SJSA1 (cell line): ENCODE measurements around the gene ERICH6B. TPM values are rescaled to one million over a fixed set of nuclear protein-coding genes. Genes with fewer than 3 reads are reported as not detected.

Experiments
- DNase-seq, 2 experiments: peaks; one replicate each; pipeline ENCODE4 v3.0.0-alpha.2; 2015 to 2020; ENCODE audit warnings: low spot score in 2 of 2, low read depth in 1 of 2
- H3K27ac ChIP-seq: fragments of 250-450 bp; sonication (Bioruptor Pico); 2 replicates; pipeline ENCODE4 v1.5.1; 2020; ENCODE audit warnings: mild to moderate bottlenecking, moderate library complexity
- H3K27me3 ChIP-seq: fragments of 250-450 bp; sonication (Bioruptor Pico); replicated peaks from 2 replicates; pipeline ENCODE4 v1.5.1; 2020; ENCODE audit warnings: mild to moderate bottlenecking, moderate library complexity
- H3K36me3 ChIP-seq: fragments of 250-450 bp; sonication (Bioruptor Pico); 2 replicates; pipeline ENCODE4 v1.5.1; 2020; ENCODE audit warnings: mild to moderate bottlenecking
- H3K4me1 ChIP-seq: fragments of 250-450 bp; sonication (Bioruptor Pico); replicated peaks from 2 replicates; pipeline ENCODE4 v1.6.1; 2021; ENCODE audit warnings: mild to moderate bottlenecking
- H3K4me3 ChIP-seq: fragments of 250-450 bp; sonication (Bioruptor Pico); 2 replicates; pipeline ENCODE4 v1.5.1; 2020; ENCODE audit warnings: mild to moderate bottlenecking
- H3K9me3 ChIP-seq: fragments of 250-450 bp; sonication (Bioruptor Pico); replicated peaks from 2 replicates; pipeline ENCODE4 v1.5.1; 2020; ENCODE audit warnings: mild to moderate bottlenecking
- total RNA-seq: library from RNA; depleted of rRNA; stranded (reverse); fragments of >200 nt; shearing (Covaris generic); gene quantifications from 2 replicates; pipeline ENCODE4 v1.2.3, GENCODE V29; 2014

Gene ERICH6B
- total RNA-seq, 1 experiment from 2014 or later: not detected

- H3K36me3 ChIP-seq: peaks cover 78% of the 10 kb centered on the region
- H3K4me1 ChIP-seq: peaks cover 19% of the 10 kb centered on the region; the same call in 1 of the 2 replicates
- H3K27me3 ChIP-seq: no peaks in the 10 kb centered on the region
- DNase-seq: no peak
- H3K27ac ChIP-seq: no peak overlapping the region
- no peak overlapping the region for H3K4me3 ChIP-seq
- no peaks in the 10 kb centered on the region for H3K9me3 ChIP-seq
Measured at GRCh38 chr13:45521297-45521696, 94.2 kb downstream of the ERICH6B start.

DNA sequence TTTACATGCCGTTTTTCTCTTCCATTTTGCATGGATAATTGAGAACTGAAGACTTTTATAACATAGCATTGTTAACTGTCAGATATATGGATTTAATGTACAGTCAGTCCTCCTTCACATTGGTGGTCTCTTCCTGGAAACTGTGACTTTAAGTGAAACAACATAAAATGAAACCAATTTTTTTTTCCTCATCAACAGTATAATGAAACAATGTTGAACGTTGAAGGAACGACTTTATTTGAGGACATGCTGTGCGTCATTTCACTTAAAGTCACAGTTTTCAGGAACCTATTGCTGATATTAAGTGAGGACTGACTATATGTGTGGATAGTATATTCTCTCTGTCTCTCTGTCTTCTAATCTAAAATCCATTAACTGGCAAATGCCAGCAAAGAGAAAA lies 96.0 kb downstream of the ERICH6B start:
- Histone ChIP-seq H3K27ac (no peak overlapping the region), H3K9me3 (no peaks in the 10 kb centered on the region), H3K27me3 (no peaks in the 10 kb centered on the region), H3K4me1 (peaks cover 19% of the 10 kb centered on the region; the same call in 1 of the 2 replicates), H3K36me3 (peaks cover 74% of the 10 kb centered on the region), H3K4me3 (no peak overlapping the region)
- DNase-seq: no peak

DNA sequence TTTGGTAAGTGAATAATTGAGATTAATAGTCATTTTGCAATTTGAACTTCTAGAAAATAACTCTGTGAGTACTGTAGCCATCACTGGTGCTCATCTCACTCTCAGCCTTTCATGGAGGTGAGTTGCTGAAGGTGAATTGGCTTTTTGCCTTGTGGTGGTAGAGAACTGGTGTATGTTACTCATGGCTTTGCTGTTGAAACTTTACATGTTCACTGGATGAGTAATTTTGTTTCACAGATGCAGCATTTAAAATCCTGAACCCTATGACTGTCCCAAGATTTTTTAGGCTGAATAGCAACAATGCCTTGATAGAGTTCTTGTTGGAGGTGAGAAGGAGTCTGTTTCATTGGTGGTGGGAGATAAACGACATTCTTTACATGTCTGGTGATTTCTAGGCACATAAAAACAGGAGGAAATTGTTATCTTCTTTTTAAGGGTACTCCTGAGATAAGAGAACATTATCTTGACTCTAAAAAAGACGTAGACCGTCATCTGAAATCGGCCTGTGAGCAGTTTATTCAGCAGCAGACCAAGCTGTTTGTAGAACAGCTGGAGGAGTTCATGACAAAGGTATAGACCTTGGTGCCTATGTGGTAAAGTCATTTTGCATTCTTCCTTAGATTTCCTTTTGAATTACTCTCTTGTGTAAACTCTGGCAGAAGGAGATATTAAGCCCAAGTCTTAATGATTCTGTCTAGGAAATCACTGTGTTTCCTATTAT lies 96.9 kb downstream of the ERICH6B start:
- Histone ChIP-seq H3K27me3 (no peaks in the 10 kb centered on the region), H3K27ac (no peak overlapping the region), H3K4me1 (peaks cover 19% of the 10 kb centered on the region; the same call in 1 of the 2 replicates), H3K9me3 (no peaks in the 10 kb centered on the region), H3K4me3 (no peak overlapping the region), H3K36me3 (peaks cover 71% of the 10 kb centered on the region)
- no peak for DNase-seq

GRCh38 chr13:45516757-45517156 lies 98.8 kb downstream of the ERICH6B start:
- Histone ChIP-seq H3K4me3 (no peak overlapping the region), H3K36me3 (peaks cover 74% of the 10 kb centered on the region), H3K27ac (no peak overlapping the region), H3K4me1 (peaks cover 13% of the 10 kb centered on the region), H3K9me3 (no peaks in the 10 kb centered on the region), H3K27me3 (no peaks in the 10 kb centered on the region)
- DNase-seq: no peak

GRCh38 chr13:45512098-45512496 lies 103.4 kb downstream of the ERICH6B start:
- peaks cover 69% of the 10 kb centered on the region for H3K36me3 ChIP-seq
- peak overlapping the region; percentile 24; the same call in 1 of the 2 replicates for H3K27ac ChIP-seq
- H3K4me3 ChIP-seq: no peak overlapping the region
- DNase-seq: peak in 1 of 2 experiments; percentile 34
- H3K27me3 ChIP-seq: no peaks in the 10 kb centered on the region
- peaks cover 7% of the 10 kb centered on the region for H3K4me1 ChIP-seq
- H3K9me3 ChIP-seq: no peaks in the 10 kb centered on the region

DNA sequence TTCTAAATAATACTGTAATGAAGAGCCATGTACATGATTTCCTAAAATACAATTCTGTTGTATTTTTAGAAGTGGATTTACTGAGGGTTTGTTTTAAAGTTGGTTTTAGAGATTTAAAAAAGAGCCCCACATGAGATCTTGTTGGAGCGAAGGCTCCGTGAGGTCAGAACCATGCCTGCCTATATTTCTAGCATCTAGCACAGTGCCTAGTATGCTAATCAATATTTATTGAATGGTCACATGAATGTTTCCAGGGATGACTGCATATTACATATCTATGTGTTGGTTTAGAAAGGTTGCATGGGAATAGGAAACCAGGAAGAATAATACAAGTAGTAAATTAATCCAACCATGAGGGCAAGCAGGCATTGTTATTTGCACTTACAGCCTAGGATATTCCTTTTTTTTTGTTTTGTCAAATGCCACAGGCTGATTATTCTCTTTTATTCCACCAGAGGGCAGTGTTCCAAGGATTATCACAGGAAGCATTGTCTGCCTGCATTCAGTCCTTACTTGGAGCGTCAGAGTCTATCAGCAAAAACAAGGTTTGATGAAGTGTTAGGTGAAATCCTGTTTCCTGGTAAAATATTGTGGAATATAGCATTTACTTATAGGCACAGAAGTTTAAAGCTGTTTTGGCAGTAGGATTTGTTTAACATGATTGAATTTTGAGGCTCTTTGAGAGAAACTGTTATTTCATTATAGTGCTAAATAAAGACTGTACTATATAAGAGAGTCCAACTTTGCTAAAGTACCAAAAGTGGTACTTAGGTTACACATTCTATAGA lies 104.0 kb downstream of the ERICH6B start:
- H3K27ac ChIP-seq: peak overlapping the region; percentile 24; the same call in 1 of the 2 replicates
- peaks cover 7% of the 10 kb centered on the region for H3K4me1 ChIP-seq
- peak in 1 of 2 experiments; percentile 60 for DNase-seq
- no peak overlapping the region for H3K4me3 ChIP-seq
- H3K27me3 ChIP-seq: no peaks in the 10 kb centered on the region
- H3K9me3 ChIP-seq: no peaks in the 10 kb centered on the region
- peaks cover 68% of the 10 kb centered on the region for H3K36me3 ChIP-seq

- peaks cover 7% of the 10 kb centered on the region for H3K4me1 ChIP-seq
- no peak overlapping the region for H3K4me3 ChIP-seq
- H3K9me3 ChIP-seq: no peaks in the 10 kb centered on the region
- DNase-seq: no peak
- H3K36me3 ChIP-seq: peaks cover 68% of the 10 kb centered on the region
- H3K27me3 ChIP-seq: no peaks in the 10 kb centered on the region
- H3K27ac ChIP-seq: no peak overlapping the region
Measured at GRCh38 chr13:45510672-45511071, 104.9 kb downstream of the ERICH6B start.

GRCh38 chr13:45508776-45509175 lies 106.8 kb downstream of the ERICH6B start:
- Histone ChIP-seq H3K9me3 (no peaks in the 10 kb centered on the region), H3K27me3 (no peaks in the 10 kb centered on the region), H3K4me1 (peaks cover 7% of the 10 kb centered on the region), H3K4me3 (no peak overlapping the region), H3K36me3 (peaks cover 73% of the 10 kb centered on the region), H3K27ac (no peak overlapping the region)
- no peak for DNase-seq

DNA sequence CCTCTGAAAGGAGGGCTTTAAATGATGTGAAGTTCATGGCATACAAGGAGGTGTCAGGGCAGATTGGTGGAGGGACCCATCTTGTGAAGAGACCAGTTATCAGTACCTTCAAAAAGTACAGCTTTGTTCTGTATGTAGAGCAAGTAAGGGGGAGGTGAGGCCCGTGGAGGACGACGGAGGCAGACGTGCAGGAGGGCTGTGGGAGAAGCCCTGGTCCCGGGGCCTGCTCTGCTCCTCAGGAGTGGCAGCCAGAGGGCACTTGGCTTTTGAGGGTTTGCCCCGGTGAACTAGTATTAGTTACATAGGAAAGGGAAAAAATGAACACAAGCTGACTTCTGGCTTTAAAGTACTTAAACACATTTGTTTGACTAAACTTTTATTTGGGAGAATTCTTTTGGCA lies 108.7 kb downstream of the ERICH6B start:
- Histone ChIP-seq H3K4me3 (no peak overlapping the region), H3K27me3 (no peaks in the 10 kb centered on the region), H3K4me1 (peaks cover 4% of the 10 kb centered on the region), H3K9me3 (no peaks in the 10 kb centered on the region), H3K27ac (no peak overlapping the region), H3K36me3 (peaks cover 78% of the 10 kb centered on the region)
- DNase-seq: no peak

- Histone ChIP-seq H3K9me3 (no peaks in the 10 kb centered on the region), H3K27ac (no peak overlapping the region), H3K4me3 (no peak overlapping the region), H3K4me1 (peaks cover 31% of the 10 kb centered on the region), H3K27me3 (no peaks in the 10 kb centered on the region), H3K36me3 (peaks cover 68% of the 10 kb centered on the region)
- DNase-seq: no peak
Measured at GRCh38 chr13:45503658-45504057, 111.9 kb downstream of the ERICH6B start.

DNA sequence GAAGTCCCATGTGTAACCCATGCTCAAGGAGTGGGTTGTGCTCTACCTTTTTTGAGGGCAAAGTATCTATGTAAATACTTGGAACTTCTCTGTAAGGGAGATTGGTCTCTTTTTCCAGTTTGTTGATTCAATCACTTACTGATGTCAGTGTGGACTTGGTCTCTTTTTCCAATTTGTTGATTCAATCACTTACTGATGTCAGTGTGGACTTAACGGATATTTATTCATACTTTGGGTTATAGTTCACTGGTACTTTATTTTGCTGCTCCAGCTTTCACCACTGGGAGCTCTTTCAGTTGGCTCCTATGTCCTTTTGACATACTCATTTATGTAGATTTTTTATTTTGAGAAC lies 114.4 kb downstream of the ERICH6B start:
- no peaks in the 10 kb centered on the region for H3K9me3 ChIP-seq
- no peak for DNase-seq
- peak overlapping the region; percentile 73 for H3K27ac ChIP-seq
- no peak overlapping the region for H3K4me3 ChIP-seq
- peaks cover 31% of the 10 kb centered on the region for H3K4me1 ChIP-seq
- peaks cover 77% of the 10 kb centered on the region for H3K36me3 ChIP-seq
- no peaks in the 10 kb centered on the region for H3K27me3 ChIP-seq

GRCh38 chr13:45500492-45501174 lies 114.9 kb downstream of the ERICH6B start:
- Histone ChIP-seq H3K27me3 (no peaks in the 10 kb centered on the region), H3K4me3 (no peak overlapping the region), H3K4me1 (peaks cover 31% of the 10 kb centered on the region), H3K27ac (peak overlapping the region; percentile 73), H3K9me3 (no peaks in the 10 kb centered on the region), H3K36me3 (peaks cover 75% of the 10 kb centered on the region)
- DNase-seq: peak in 1 of 2 experiments; percentile 92

- no peaks in the 10 kb centered on the region for H3K9me3 ChIP-seq
- H3K27me3 ChIP-seq: no peaks in the 10 kb centered on the region
- DNase-seq: no peak
- H3K36me3 ChIP-seq: peaks cover 67% of the 10 kb centered on the region
- peaks cover 44% of the 10 kb centered on the region for H3K4me1 ChIP-seq
- H3K27ac ChIP-seq: no peak overlapping the region
- H3K4me3 ChIP-seq: no peak overlapping the region
Measured at GRCh38 chr13:45496942-45497341, 118.6 kb downstream of the ERICH6B start.

- H3K36me3 ChIP-seq: peaks cover 68% of the 10 kb centered on the region
- peak overlapping the region; percentile 82 for H3K27ac ChIP-seq
- peak in 1 of 2 experiments; percentile 40 for DNase-seq
- peaks cover 16% of the 10 kb centered on the region for H3K4me1 ChIP-seq
- H3K27me3 ChIP-seq: no peaks in the 10 kb centered on the region
- H3K4me3 ChIP-seq: no peak overlapping the region
- no peaks in the 10 kb centered on the region for H3K9me3 ChIP-seq
Measured at GRCh38 chr13:45492538-45492937, 123.0 kb downstream of the ERICH6B start.
